GM20000 (cell line): Measurements from ENCODE around the gene SMYD3.

Source experiments
- DNase-seq: peaks from one replicate; pipeline ENCODE4 v3.0.0; 2012; ENCODE audit warnings: low spot score
- CTCF ChIP-seq: IDR thresholded peaks from 2 replicates; pipeline ENCODE4 v1.5.1; 2012; ENCODE audit warnings: mild to moderate bottlenecking, control low read depth; ENCODE audit errors: extremely low read depth, missing control alignments

The SMYD3 gene

GRCh38 chr1:246355411-246356230 is 151.5 kb downstream of the SMYD3 start:
- no peak for DNase-seq
- no peak for TF ChIP-seq CTCF

GRCh38 chr1:246351721-246352120 is 155.4 kb downstream of the SMYD3 start:
- no peak for DNase-seq

GRCh38 chr1:246350745-246351144 is 156.3 kb downstream of the SMYD3 start:
- no peak for TF ChIP-seq CTCF
- no peak for DNase-seq

More at GRCh38 chr1:246351721-246352120, 155.4 kb downstream of the SMYD3 start:
- no peak for TF ChIP-seq CTCF

- TF ChIP-seq CTCF: no peak
- DNase-seq: no peak
Observed at GRCh38 chr1:246343937-246344336, 163.1 kb downstream of the SMYD3 start.

GRCh38 chr1:246343251-246343650 is 163.8 kb downstream of the SMYD3 start:
- no peak for TF ChIP-seq CTCF
- no peak for DNase-seq

GRCh38 chr1:246338546-246338945 is 168.5 kb downstream of the SMYD3 start:
- DNase-seq: no peak
- no peak for TF ChIP-seq CTCF

- DNase-seq: no peak
- TF ChIP-seq CTCF: no peak
Observed at GRCh38 chr1:246338098-246338497, 169.0 kb downstream of the SMYD3 start.
